Stimulated activated CD8-positive, alpha-beta memory T cell treated with anti-CD3 and anti-CD28 coated beads, Interleukin-12 subunit alpha, Interleukin-12 subunit beta, amount 100 ng/mL, for 4 hours (primary cell): Measurements from ENCODE around the gene VCAN.
"Not testable (repeated sequence)": the region's sequence is repeated elsewhere in the genome, so short reads cannot be mapped to it uniquely, and the experiment has no call there.

Experiments
- DNase-seq: peaks from one replicate; pipeline ENCODE4 v3.0.0-alpha.2; 2020; ENCODE audit warnings: low read depth

Gene VCAN

GRCh38 chr5:83471405-83472212, at the start of gene VCAN:
Gene VCAN (plus strand): TSS chr5:83471744. CDS start chr5:83483519, 11,775 bp downstream.
- no peak for DNase-seq

DNA sequence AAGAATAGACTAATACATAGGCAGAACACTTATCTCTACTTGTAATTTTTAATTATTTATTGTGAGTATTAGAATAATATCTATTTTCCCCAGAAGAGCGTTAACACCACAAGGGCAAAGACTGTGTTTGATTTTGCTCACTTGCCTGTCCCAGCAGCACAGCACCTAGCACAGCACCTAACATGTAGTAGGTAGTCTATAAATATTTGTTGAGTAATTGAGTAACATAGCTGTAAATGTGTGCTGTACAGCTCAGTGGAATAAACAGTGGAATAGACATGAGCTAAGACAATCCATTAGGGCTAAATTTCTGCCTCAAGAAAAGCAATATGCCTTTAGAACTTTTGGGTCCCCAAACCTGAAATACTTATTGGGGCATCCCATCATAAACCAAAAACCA, 49.3 kb upstream of the VCAN start:
- DNase-seq, result no peak

GRCh38 chr5:83426855-83427254, 44.7 kb upstream of the VCAN start:
- DNase-seq, result no peak

DNA sequence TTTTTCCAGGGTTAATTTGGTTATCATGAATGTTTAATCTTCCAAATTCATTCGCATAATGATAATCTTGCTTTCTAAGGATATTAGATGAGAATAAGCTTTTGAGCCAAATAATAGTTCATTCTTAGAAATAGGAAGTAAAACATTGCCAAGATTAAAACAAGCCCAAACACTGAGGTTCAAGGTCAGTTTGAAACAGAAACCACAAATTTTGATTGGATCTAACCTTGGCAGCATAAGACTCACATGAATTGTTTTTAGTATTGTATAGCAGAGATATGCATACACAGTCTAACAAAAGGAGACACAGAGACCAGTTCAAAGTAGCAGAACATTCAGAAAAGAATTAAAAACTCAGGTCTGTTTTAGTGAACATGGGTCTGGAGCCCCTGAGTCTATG, 43.4 kb upstream of the VCAN start:
- no peak for DNase-seq

DNA sequence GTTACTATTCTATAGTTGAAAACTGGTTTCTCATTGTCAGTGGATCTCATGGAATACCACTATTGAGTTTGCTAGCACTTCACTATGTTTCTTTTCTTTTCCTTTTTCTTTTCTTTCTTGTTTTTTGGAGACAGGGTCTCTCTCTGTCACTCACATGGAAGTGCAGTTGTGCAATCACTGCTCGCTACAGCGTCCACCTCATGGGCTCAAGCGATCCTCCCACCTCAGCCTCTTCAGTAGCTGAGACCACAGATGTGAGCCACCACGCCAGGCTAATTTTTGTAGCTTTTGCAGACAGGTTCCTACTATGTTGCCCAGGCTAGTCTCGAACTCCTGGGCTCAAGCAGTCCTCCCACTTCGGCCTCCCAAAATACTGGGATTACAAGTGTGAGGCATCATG, 42.7 kb upstream of the VCAN start:
- DNase-seq, result no peak

GRCh38 chr5:83430130-83431010, 41.2 kb upstream of the VCAN start:
- DNase-seq, result no peak

DNA sequence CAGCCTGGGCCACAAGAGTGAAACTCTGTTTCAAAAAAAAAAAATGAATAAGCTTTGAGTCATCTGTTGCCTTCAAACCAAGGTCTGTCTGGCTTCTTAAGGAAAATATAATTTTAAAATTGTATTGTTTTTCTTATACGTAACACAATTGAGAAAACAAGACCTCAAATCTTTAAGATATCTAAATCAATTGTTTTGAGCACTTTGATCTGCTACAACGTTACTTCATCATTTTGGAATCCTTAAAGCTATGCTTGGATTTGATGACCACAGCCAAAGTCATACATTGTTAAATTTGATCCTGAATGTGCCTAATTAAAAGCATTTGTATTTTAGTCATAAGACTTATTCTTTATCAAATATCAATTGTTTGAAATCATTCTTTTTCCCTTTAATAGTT, 37.7 kb upstream of the VCAN start:
- DNase-seq, result no peak

- DNase-seq, result no peak
Measured at GRCh38 chr5:83434946-83435345, 36.6 kb upstream of the VCAN start.

- DNase-seq, result no peak
Measured at GRCh38 chr5:83436276-83436675, 35.3 kb upstream of the VCAN start.

DNA sequence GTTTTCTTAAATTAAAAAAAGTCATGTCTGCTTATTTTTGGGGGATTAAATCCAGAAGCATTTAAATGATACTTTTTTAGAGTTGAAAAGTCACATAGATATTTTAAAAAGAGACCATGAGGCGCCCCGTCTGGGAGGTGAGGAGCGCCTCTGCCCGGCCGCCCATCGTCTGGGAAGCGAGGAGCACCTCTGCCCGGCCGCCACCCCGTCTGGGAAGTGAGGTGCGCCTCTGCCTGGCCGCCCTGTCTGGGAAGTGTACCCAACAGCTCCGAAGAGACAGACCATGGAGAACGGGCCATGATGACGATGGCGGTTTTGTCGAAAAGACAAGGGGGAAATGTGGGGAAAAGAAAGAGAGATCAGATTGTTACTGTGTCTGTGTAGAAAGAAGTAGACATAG, 33.8 kb upstream of the VCAN start:
- not testable (repeated sequence) for DNase-seq

- no peak for DNase-seq
Measured at GRCh38 chr5:83440826-83441225, 30.7 kb upstream of the VCAN start.

DNA sequence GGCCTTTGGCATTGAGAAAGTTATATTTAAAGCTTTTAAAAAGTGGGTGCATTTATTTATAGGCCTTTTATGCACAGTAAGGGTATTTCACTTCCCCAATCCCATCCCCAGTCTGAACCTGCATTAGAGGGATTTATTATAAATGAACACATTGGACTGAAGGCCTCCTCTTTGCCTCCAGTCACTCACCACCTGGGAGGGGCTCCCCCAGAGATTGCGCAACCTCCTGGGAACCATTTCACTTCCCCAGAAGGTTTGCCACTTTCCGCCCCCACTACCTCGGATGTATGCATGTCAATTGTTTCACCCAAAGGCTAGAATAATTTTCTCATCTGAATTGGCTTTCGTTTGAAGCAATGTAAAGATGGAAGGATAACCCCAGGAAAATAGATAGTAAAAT, 29.8 kb upstream of the VCAN start:
- DNase-seq, result no peak

DNA sequence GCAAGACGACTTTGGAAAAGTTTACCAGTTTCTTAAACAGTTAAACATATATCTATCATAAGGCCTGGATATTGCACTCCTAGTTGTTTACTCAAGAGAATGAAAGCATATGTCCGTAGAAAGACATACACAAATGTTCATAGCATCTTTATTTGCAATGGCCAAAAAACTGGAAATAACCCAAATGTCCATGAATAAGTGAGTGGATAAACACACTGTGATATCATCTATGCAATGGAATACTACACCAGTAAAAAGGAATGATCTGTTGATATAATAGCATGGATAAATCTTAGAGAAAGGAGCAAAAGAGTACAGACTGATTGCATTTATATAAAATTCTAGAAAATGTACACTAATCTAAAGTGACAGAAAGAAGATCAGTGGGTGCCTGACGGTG, 28.0 kb upstream of the VCAN start:
- DNase-seq, result no peak

DNA sequence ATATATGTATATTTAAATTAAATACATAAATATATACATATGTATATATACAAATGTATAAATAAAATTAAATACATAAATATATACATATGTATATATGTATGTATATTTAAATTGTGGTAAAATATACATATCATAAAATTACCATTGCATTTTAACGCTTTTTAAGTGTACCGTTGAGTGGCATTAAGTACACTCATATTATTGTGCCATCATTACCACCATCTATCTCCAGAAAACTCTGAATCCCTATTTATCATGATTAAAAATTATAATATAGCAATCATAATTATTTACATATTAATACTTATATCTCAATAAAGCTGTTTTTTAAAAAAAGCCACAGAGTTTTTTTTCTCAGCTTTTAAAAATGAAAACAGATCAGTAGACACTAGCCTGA, 27.1 kb upstream of the VCAN start:
- DNase-seq, result no peak

- DNase-seq, result no peak
Measured at GRCh38 chr5:83446253-83446947, 25.1 kb upstream of the VCAN start.

DNA sequence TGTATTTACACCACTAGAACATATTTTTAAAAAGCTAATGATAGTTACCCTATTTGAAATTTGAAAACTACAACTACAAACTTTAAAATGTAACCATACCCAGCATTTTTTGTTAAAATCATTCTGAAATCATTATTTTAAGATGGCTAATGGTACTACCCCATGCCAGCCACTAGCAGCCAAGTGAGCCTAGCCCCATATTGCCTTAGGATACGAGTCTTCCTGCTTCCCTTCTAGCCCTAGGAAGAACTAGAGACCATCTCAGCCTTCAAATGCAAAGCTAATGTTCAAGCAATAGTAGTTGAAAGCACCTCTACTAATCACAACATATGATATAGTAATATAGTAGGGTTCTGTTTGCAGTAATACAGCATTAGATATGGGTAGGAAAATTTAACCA, 24.0 kb upstream of the VCAN start:
- DNase-seq, result no peak

GRCh38 chr5:83450183-83450966, 21.2 kb upstream of the VCAN start:
- no peak for DNase-seq

DNA sequence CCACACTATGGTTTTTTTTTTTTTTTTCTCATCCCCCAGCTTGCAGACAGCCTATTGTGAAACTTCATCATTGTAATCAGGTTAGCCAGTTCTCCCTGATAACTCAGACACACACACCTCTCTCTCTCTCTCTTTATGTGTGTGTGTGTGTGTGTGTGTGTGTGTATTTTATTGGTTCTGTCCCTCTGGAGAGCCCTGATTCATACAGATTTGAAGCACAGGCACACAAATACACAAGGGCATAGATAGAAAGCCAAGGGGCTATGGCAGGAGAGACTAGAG, 20.6 kb upstream of the VCAN start:
- DNase-seq, result no peak

GRCh38 chr5:83451955-83452354, 19.6 kb upstream of the VCAN start:
- no peak for DNase-seq

DNA sequence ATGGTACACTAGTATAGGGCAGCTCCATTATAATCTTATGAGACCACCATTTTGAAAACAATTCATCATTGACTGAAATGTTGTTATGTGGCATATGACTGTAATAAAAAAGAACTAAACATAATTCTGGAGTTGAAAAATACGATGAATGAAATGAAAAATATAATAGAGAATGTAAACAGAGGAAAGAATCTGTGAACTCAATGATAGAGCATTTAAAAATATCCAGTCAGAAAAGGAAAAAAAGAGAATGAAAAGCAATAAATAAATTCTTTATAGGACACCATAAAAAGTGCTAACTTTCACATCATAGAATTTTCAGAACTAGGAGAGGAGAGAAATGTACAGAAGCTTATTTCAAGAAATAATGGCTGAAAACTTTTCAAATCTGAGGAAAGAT, 17.6 kb upstream of the VCAN start:
- DNase-seq, result no peak

GRCh38 chr5:83464261-83464660, 7.3 kb upstream of the VCAN start:
- no peak for DNase-seq

GRCh38 chr5:83467371-83468035, 4.0 kb upstream of the VCAN start:
- no peak for DNase-seq
